Stomach smooth muscle (tissue), 2 donors: ENCODE data around the gene MAK.
"Not testable (repeated sequence)": the region's sequence is repeated elsewhere in the genome, so short reads cannot be mapped to it uniquely, and the experiment has no call there.

Source experiments
- H3K27ac ChIP-seq: one replicate; pipeline ENCODE4 v1.7.0; 2013; ENCODE audit warnings: mild to moderate bottlenecking, low read length, inconsistent platforms
- H3K27me3 ChIP-seq, 2 donors: one replicate each; pipeline ENCODE4 v1.7.0; 2013; ENCODE audit warnings: low read length in 2 of 2; ENCODE audit not compliant: insufficient read depth in 2 of 2, control insufficient read depth in 1 of 2
- H3K36me3 ChIP-seq, 2 donors: one replicate each; pipeline ENCODE4 v1.7.0; 2013; ENCODE audit warnings: low read length in 2 of 2; ENCODE audit not compliant: control insufficient read depth in 2 of 2, insufficient read depth in 2 of 2
- H3K4me1 ChIP-seq: one replicate; pipeline ENCODE4 v1.7.0; 2013; ENCODE audit warnings: low read length; ENCODE audit not compliant: control insufficient read depth, insufficient read depth
- H3K4me3 ChIP-seq, 2 donors: one replicate each; pipeline ENCODE4 v1.7.0; 2013; ENCODE audit warnings: low read length in 2 of 2
- H3K9ac ChIP-seq, 2 donors: one replicate each; pipeline ENCODE4 v1.7.0; 2013; ENCODE audit warnings: low read length in 2 of 2, mild to moderate bottlenecking in 1 of 2
- H3K9me3 ChIP-seq, 2 donors: one replicate each; pipeline ENCODE4 v1.7.0; 2013; ENCODE audit warnings: low read length in 2 of 2; ENCODE audit not compliant: control insufficient read depth in 2 of 2
- donor health status: healthy.
- donor health status: Pancreatic carcinoma.

The MAK gene

GRCh38 chr6:10837995-10838793 is at the start of gene MAK:
TSS of gene MAK (minus strand) at chr6:10838539. CDS start at chr6:10830648, 7,891 bp downstream.
- no peak within 1 kb of the TSS for H3K27ac ChIP-seq
- H3K4me1 ChIP-seq, result peaks cover 9% of the 10 kb centered on the region
- H3K9me3 ChIP-seq, result no peaks in the 10 kb centered on the region
- peak within 1 kb of the TSS; percentile 51 to 75 for H3K4me3 ChIP-seq
- H3K9ac ChIP-seq, result peak within 1 kb of the TSS; percentile 29 to 42
- H3K36me3 ChIP-seq, result no peaks in the 10 kb centered on the region
- H3K27me3 ChIP-seq, result peaks cover 18 to 29% of the 10 kb centered on the region in 2 donors

DNA sequence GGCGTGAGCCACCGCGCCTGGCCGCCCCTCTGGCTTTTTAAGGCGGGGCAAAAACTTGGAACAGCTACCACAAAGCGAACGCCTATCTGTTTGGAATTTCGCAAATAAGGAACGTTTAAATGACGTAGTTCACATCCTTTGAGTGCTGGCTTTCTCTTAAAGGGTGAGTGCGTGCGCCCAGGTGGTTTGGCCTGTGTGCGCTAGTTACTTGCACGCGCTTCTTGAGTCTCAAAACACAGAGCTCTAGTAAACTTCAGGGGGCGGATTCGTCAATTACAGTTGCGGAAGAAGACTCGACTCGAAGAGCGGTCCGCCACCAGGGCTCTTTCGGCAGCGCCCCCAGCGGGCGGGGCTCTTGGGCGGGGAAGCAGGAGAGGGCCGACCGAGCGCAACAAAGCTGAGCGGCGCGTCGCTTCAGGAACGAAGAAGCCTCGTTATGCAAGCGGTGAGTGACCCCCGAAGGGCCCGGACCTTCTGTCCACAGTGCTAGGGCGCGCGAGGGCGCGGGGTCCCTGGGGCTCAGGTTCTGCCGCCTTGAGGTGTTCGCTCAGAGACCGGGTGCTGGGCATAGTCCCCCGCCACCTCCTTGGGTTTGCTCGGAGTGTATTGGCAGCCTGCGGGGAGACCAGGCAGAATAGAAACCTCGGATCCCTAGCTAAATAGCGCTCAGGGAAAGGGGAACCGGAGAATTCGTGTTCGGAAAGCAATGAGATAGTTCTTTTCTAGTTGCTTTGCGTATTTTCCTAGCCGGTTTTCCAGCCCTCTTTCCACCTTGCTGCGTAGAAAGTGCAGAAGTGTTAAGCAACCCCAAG is 48.6 kb upstream of the MAK start, which contains the start of gene SYCP2L:
SYCP2L (plus strand) TSS at position 362 of the 812 bp plus-strand sequence; CDS start at position 437, 75 bp downstream.
- H3K36me3 ChIP-seq, result no peaks in the 10 kb centered on the region
- H3K27ac ChIP-seq, result no peak within 1 kb of the TSS
- H3K27me3 ChIP-seq, result peaks cover 35 to 51% of the 10 kb centered on the region in 2 donors
- no peaks in the 10 kb centered on the region for H3K9me3 ChIP-seq
- peaks cover 11% of the 10 kb centered on the region for H3K4me1 ChIP-seq
- peak within 1 kb of the TSS; percentile 35 to 55 for H3K4me3 ChIP-seq
- no peak within 1 kb of the TSS for H3K9ac ChIP-seq

DNA sequence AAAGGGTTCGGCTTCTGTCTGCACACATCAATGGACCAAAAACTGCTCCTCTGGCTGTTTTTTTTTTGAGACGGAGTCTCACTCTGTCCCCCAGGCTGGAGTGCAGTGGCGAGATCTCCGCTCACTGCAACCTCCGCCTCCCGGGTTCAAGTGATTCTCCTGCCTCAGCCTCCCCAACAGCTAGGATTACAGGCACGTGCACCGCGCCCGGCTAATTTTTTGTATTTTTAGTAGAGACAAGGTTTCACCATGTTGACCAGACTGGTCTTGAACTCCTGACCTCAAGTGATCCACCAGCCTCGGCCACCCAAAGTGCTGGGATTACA is 48.0 kb upstream of the MAK start:
- not testable (repeated sequence) for H3K9ac ChIP-seq, H3K9me3 ChIP-seq, H3K4me3 ChIP-seq, H3K27ac ChIP-seq, H3K36me3 ChIP-seq
- Histone ChIP-seq H3K4me1 (peaks cover 11% of the 10 kb centered on the region), H3K27me3 (peaks cover 40 to 56% of the 10 kb centered on the region in 2 donors)

DNA sequence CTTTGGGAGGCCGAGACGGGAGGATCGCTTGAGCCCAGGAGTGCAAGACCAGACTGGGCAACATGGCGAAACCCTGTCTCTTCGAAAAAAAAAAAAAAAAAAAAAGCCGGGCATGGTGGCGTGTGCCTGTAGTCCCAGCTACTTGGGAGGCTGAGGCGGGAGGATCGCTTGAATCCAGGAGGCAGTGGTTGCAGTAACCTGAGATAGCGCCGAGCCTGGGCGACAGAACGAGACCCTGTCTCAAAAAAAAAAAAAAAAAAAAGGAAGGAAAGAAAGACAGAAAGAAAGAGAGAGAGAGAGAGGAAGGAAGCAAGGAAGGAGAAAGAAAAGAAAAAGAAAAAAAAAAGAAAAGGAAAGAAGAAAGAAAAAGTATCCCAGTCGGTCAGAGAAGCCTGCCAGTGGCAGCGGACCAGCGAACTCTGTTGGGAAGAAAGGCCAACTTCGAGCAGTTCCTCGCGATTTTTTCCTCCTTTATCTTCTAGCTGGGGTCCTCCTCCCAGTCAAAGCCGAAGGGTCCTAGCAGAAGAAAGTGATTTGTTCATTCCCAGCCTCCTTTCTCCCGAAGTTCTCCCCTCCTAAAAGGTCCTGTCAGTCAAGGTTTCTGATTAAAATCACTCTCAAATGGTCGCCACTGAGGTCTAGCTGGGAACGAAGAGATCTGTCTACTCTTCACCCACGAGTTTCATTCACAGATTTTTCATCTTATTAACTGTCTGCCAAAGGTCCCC is 46.1 kb upstream of the MAK start:
- Histone ChIP-seq H3K36me3 (no peaks in the 10 kb centered on the region), H3K4me3 (no peak overlapping the region), H3K9ac (no peak overlapping the region), H3K4me1 (peaks cover 11% of the 10 kb centered on the region), H3K27me3 (peaks cover 49 to 61% of the 10 kb centered on the region in 2 donors), H3K9me3 (no peaks in the 10 kb centered on the region), H3K27ac (no peak overlapping the region)

DNA sequence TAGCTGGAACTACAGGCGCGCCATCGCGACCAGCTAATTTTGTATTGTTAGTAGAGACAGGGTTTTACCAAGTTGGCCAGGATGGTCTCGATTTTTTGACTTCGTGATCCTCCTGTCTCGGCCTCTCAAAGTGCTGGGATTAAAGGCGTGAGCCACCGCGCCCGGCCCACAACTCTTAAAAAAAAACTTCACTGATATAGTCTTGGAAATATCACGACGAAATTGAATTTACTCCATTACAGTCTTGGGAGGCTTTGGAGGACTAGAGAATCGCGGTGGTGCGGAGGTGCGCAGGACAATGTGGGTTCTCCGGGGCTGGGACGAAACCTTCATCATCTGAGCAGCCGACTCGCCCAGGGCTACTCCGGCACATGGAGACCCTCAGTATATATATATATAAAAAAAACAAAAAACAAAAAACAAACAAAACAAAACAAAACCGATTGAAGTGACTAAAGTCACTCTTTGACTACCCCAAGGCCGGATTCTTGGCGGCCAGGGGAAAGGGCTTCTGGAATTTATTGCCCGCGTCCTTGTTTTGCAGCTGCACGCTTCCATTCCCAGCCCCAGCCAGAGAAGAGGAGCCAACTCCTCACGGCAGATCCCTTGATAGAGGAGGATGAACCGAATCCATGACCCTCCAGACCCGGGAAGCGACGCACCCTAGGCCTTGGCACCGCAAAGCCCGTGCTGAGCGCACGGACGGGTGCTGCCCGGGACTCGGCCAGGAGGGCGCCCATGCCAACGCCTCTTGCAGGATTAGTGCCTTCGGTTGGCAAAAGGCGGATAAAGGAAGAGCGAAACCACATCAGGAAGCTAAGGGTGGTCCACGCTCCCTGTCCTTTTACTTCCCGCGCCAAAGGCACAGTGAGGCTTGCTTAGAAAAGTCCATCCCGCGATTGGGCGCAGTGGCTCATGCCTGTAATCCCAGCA is 45.2 kb upstream of the MAK start:
- H3K27ac ChIP-seq, result no peak overlapping the region
- peaks cover 51 to 61% of the 10 kb centered on the region in 2 donors for H3K27me3 ChIP-seq
- peaks cover 11% of the 10 kb centered on the region for H3K4me1 ChIP-seq
- H3K36me3 ChIP-seq, result no peaks in the 10 kb centered on the region
- H3K9ac ChIP-seq, result no peak overlapping the region
- H3K4me3 ChIP-seq, result no peak overlapping the region
- no peaks in the 10 kb centered on the region for H3K9me3 ChIP-seq

- Histone ChIP-seq H3K9me3 (no peaks in the 10 kb centered on the region), H3K9ac (no peak overlapping the region), H3K36me3 (no peaks in the 10 kb centered on the region), H3K27ac (no peak overlapping the region), H3K4me3 (no peak overlapping the region), H3K4me1 (peaks cover 11% of the 10 kb centered on the region), H3K27me3 (peaks cover 50 to 60% of the 10 kb centered on the region in 2 donors)
Measured at GRCh38 chr6:10882657-10883171, 44.4 kb upstream of the MAK start.

DNA sequence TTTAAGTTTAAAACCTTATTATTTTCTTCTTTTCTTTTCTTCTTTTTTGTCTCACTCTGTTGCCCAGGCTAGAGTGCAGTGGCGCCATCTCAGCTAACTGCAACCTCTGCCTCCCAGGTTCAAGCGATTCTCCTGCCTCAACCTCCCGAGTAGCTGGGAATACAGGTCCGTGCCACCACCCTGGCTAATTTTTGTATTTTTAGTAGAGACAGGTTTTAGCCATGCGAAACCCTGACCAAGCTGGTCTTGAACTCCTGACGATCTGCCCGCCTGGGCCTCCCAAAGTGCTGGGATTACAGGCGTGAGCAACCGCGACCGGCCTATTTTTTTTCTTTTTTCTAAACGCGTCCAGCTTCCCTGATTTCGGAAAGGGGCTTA is 43.9 kb upstream of the MAK start:
- not testable (repeated sequence) for H3K36me3 ChIP-seq, H3K4me1 ChIP-seq, H3K9ac ChIP-seq, H3K9me3 ChIP-seq, H3K4me3 ChIP-seq, H3K27ac ChIP-seq
- H3K27me3 ChIP-seq, result peaks cover 45 to 55% of the 10 kb centered on the region in 2 donors

- no peak overlapping the region for H3K4me3 ChIP-seq
- peaks cover 28 to 40% of the 10 kb centered on the region in 2 donors for H3K27me3 ChIP-seq
Measured at GRCh38 chr6:10880366-10880765, 42.0 kb upstream of the MAK start.

GRCh38 chr6:10877871-10878270 is 39.5 kb upstream of the MAK start:
- H3K36me3 ChIP-seq, result no peaks in the 10 kb centered on the region
- peaks cover 19 to 20% of the 10 kb centered on the region in 2 donors for H3K27me3 ChIP-seq
- H3K9ac ChIP-seq, result no peak overlapping the region
- no peak overlapping the region for H3K4me3 ChIP-seq
- H3K4me1 ChIP-seq, result peaks cover 9% of the 10 kb centered on the region
- no peaks in the 10 kb centered on the region for H3K9me3 ChIP-seq
- no peak overlapping the region for H3K27ac ChIP-seq

More at GRCh38 chr6:10880366-10880765, 42.0 kb upstream of the MAK start:
- Histone ChIP-seq H3K9me3 (no peaks in the 10 kb centered on the region), H3K4me1 (peaks cover 9% of the 10 kb centered on the region), H3K27ac (no peak overlapping the region), H3K36me3 (no peaks in the 10 kb centered on the region), H3K9ac (no peak overlapping the region)
